HG03175 (cell line): Measurements from ENCODE around the gene MSGN1.

Experiments used
- ATAC-seq: cut with Tn5 transposase; IDR thresholded peaks from one replicate; pipeline ENCODE4 v1.9.1; 2021; ENCODE audit warnings: mild to moderate bottlenecking, moderate library complexity; ENCODE audit not compliant: unreplicated experiment

The MSGN1 gene

GRCh38 chr2:17845806-17846205 is 29.5 kb downstream of the MSGN1 start:
- ATAC-seq, result no peak

- no peak for ATAC-seq
These were observed 30.4 kb downstream of the MSGN1 start for GRCh38 chr2:17846676-17847075.

DNA sequence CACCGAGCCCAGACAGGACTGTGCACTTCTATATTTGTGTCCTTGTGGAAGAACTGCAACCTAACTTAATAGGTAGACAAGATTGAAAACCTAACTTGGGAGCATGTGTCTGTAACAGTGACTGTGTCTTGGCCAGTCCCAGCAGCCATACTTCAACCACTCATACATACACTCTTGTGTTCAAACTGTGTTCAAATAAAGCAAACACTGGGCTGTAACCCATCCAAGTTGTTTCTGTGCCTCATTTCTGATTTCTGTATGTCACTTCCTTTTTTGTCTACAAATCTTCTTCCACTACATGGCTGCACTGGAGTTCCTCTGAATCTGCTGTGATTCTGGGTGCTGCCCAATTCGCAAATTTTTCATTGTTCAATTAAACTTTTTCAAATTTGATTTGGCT is 31.0 kb downstream of the MSGN1 start:
- no peak for ATAC-seq

- no peak for ATAC-seq
These were observed 33.0 kb downstream of the MSGN1 start for GRCh38 chr2:17849275-17849674.

DNA sequence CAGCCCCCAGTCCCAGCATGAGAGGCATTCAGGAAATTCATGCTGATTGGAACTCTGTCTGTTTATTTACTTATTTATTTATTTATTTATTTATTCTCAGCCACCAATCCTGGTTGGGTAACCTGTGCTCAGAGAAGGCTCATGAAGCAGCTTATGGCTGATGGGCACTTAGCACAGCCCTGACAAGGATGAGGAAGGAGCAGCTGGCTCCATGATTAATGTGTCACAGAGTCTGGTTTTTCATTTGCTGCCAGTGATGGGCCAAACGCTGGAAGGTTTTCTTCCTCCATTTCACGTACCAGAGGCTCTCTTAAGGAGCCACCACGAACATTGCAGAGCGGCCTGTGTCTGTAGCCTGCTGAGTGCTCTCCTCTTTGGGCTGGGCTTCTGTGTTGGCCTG is 33.9 kb downstream of the MSGN1 start:
- ATAC-seq, result no peak

DNA sequence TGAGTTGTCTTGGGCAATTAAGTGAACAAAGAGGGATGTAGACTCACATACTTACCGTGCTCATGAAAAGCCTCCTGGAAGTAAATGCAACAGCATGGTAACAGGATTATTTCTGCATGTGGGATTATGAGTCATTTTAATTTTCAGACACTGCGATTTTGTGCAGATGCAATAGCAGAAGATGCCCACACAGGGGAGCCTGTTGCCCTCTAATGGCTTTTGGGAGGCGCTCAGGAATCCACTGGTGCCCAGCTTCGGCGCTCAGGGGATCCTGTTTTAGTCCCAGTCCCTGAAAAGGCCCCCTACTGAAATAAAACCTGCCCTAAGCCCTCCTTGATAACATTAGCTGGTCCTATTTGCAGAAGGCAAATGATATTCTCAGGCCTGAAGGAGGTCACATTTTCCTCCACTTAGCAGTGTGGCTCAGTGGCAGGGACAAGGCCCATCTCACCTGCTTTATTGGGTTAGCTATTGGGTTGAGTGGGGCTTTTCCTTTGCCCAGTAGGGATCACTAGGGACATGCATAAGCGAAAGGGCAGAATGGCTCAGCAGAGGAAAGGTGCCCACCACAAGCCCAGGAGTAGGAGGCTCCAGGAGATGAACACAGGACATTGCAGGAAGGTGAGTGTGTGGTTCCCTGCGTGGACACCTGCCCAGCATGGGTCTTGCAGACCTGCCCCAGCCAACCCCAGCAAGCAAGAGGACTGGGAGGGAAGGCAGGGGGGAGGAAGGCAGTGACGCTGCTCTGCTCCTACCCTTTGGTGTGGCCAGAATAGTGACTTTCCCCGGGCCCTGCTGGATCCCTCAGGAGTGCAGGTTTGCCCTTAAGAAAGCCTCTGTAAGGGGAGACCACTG is 35.7 kb downstream of the MSGN1 start:
- peak; percentile 90 for ATAC-seq

- no peak for ATAC-seq
These were observed 37.5 kb downstream of the MSGN1 start for GRCh38 chr2:17853799-17854198.

GRCh38 chr2:17857021-17857420 is 40.8 kb downstream of the MSGN1 start:
- no peak for ATAC-seq

- no peak for ATAC-seq
These were observed 41.8 kb downstream of the MSGN1 start for GRCh38 chr2:17858064-17858463.

- ATAC-seq, result no peak
These were observed 47.3 kb downstream of the MSGN1 start for GRCh38 chr2:17863539-17863938.

GRCh38 chr2:17864676-17865075 is 48.4 kb downstream of the MSGN1 start:
- no peak for ATAC-seq

GRCh38 chr2:17867133-17867532 is 50.9 kb downstream of the MSGN1 start:
- no peak for ATAC-seq
